Umbilical cord (tissue), 2 donors: ENCODE data around the gene ARHGAP18. TPM values are rescaled to one million over a fixed set of nuclear protein-coding genes. Genes with fewer than 3 reads are reported as not detected.
"Not testable (repeated sequence)": the region's sequence is repeated elsewhere in the genome, so short reads cannot be mapped to it uniquely, and the experiment has no call there.

Source experiments
- DNase-seq: peaks from one replicate; pipeline ENCODE4 v3.0.0-alpha.2; 2015; ENCODE audit warnings: low spot score
- total RNA-seq: library from RNA; depleted of rRNA; stranded (reverse); fragments of >200 nt; gene quantifications from one replicate; pipeline ENCODE4 v1.2.3, GENCODE V29; 2014; ENCODE audit warnings: low replicate concordance; ENCODE audit not compliant: insufficient read depth

The ARHGAP18 gene
- total RNA-seq, 1 donor from 2014 or later = 27.0 TPM

DNA sequence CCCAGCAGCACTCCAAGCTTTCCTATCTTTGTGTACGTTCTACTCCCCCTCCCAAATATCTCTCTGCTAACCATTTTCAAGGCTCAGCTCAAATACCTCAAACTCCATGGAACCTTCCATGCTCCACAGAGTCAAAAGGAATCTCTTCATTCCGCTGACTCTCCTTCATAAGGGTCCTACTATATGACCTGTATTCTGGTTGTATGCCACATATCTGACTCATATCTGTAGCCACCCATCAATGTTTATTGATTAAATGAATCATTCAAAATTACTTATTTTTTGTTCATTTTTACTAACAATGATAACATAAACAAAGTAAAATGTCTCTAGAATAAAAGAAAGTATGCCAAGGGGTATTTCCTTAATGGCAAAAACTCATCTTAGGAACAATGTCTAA, 123.2 kb downstream of the ARHGAP18 start:
- no peak for DNase-seq

DNA sequence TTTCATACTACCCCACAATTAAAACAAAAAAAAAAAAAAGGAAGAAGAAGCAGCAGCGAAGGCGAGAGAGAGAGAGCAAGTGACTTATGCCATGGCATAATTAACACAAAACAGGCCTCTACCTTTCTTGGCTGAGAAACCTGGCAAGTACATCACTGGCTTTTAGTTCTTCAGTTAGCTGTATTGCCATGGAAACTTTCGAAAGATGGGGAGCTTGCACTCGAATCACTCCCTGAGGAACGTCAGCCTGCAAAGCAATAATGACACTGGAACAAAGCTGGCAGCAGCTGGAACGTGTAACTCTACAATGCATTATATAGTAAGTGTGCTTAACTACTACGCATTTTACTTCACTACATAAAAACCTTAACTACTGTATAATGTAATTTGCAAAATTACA, 126.1 kb downstream of the ARHGAP18 start:
- DNase-seq = no peak

DNA sequence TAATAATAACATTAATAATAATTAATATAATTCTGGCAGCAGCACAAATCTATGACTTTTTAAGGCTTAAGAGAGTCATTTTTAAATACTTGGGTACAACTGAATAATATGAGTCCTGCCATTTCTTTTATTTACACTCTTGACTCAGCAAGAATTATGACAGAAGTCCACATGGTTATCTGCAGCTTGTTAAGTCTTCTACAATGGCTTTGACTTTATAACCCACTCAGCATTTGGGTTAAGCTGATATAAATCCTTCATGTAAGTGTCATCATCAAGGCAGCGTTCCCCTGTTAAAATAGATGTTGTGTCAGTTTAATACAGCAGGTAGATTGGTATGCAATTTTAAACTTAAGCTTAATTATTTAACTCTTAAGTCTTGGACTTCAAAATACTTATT, 131.7 kb downstream of the ARHGAP18 start:
- DNase-seq = no peak

DNA sequence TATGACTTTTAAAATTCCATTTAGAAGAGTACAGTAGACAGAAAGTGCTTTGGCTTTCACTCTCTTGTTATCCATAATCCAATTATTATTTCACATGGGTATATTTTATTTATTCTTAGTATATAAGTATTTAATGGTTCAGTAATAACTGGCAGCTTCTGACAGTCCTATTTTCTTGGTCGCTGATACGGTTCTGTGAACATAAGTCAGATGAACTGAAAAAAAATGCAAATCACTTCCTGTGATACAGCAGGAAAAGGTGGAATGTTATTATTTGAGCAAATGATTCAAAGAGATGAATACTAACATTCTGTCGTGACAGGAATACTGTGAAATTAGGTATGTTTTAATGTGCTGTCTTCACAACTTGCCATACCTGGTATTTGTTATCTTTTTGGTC, 132.3 kb downstream of the ARHGAP18 start:
- DNase-seq = no peak

DNA sequence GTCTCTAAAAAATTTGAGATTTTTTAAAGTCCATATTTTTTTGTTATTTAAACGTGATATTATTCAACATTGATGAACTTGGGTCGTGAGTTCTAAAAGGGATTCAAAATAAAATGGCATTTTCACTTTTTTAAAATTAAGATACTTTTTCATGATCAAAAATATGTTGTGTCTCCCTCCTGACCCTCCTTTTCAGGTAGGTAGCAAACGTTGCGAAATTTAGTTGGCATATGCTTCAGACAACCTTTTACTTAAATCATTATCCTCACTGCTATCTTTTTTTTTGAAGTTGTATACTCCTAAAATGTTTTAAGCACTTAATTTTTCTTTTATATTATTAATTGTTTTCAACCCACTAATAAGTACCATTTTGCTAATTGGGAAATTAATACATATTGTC, 133.5 kb downstream of the ARHGAP18 start:
- no peak for DNase-seq

- DNase-seq = peak; percentile 63
These were observed 134.4 kb downstream of the ARHGAP18 start for GRCh38 chr6:129575378-129576118.

DNA sequence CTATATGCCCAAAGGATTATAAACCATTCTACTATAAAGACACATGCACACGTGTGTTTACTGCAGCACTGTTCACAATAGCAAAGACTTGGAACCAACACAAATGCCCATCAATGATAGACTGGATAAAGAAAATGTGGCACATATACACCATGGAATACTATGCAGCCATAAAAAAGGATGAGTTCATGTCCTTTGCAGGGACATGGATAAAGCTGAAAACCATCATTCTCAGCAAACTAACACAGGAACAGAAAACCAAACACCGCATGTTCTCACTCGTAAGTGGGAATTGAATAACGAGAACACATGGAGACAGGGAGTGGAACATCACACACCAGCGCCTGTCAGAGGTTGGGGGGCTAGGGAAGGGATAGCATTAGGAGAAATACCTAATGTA, 135.4 kb downstream of the ARHGAP18 start:
- DNase-seq = not testable (repeated sequence)

GRCh38 chr6:129570929-129571328, 139.0 kb downstream of the ARHGAP18 start:
- DNase-seq = not testable (repeated sequence)

- DNase-seq = no peak
These were observed 142.0 kb downstream of the ARHGAP18 start for GRCh38 chr6:129568015-129568414.

GRCh38 chr6:129567374-129567773, 142.6 kb downstream of the ARHGAP18 start:
- no peak for DNase-seq

DNA sequence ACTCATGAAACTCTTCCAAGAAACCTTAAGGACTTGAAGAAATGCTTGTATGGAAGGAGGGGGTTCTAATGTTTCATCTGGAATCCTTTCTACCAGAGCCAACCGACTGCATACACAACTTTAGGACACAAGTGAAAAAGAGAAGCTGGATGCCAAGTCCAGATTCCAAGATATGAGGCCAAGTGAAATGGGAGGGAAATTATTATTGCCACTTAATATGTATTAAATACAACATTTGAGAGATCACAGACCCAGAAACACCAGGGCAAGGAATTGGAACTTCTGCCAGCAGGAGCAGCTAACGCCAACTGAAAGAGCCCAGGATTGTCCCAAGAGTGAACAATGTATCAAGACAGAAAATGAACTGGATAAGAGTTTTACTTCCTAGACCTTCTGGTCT, 144.2 kb downstream of the ARHGAP18 start:
- no peak for DNase-seq

DNA sequence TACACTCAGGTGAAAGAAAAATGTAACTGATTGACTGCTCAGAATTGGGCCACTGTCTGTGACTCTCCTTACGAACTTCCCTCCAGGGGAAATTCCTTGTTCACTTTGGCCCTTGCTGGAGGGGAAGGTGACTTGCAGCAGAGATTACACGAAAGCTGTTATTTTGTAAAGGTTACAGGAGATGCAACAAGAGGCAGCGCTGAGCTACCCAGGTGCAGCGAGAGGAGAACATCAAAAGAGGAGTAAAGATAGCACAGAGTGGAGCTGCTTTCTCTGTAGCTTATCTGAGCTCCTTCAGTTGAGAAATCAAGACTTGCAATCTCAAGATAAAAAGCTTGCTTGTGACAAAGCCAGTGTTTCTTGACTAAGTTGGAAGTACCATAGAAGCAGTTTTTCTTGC, 144.6 kb downstream of the ARHGAP18 start:
- no peak for DNase-seq

DNA sequence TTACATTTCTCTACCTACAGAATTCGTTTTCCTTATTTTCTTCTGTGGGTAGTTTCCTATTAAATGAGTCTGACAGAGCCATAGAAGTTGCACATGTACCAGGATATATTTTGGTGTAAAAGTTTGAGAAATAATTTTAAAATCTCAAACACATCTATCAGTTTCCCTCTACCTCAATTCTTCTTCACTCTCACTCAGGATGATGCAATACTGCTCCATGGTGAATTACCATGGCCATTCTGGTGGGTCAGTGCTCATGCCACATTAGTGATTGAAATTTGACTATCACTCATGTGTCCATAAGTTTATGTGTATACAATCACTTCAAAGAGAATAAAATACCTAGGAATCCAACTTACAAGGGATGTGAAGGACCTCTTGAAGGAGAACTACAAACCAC, 151.7 kb downstream of the ARHGAP18 start:
- no peak for DNase-seq

- DNase-seq = peak; percentile 17
These were observed 154.7 kb downstream of the ARHGAP18 start for GRCh38 chr6:129555206-129555832.

- no peak for DNase-seq
These were observed 157.6 kb downstream of the ARHGAP18 start for GRCh38 chr6:129552413-129552812.

- no peak for DNase-seq
These were observed 158.5 kb downstream of the ARHGAP18 start for GRCh38 chr6:129551486-129551885.

DNA sequence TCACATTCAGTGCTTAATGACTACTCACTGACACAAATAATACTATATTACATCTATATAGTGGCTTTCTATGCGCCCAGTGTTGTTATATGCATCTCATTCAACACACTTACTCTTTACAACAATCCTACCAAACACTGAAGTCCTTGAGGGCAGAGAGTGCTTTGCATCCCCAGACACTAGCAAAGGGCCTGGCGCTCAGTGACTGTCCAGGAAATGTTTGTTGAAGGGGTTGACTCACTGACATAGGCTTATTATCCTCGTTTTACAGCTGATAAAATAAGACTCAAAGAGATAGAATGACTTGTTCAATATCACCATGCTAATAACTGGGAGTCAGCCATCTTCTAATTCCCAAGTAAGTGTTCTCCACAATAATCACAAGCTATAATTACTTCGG, 163.3 kb downstream of the ARHGAP18 start:
- no peak for DNase-seq

- DNase-seq = no peak
These were observed 164.9 kb downstream of the ARHGAP18 start for GRCh38 chr6:129544892-129545612.

DNA sequence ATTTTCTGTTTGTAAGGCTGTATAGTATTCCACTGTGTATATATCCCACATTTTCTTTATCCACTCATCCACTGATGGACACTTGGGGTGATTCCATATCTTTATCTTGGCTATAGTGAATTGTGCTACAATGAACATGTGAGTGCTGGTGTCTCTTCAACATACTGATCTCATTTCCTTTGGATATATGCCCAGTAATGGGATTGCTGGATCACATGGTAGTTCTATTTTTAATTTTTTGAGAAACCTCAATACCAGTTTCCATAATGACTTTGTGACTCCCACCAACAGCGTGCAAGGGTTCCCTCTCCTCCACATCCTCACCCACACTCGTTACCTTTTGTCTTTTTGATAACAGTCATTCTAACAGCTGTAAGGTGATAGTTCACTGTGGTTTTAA, 166.0 kb downstream of the ARHGAP18 start:
- DNase-seq = no peak

GRCh38 chr6:129542705-129543104, 167.3 kb downstream of the ARHGAP18 start:
- DNase-seq = no peak

DNA sequence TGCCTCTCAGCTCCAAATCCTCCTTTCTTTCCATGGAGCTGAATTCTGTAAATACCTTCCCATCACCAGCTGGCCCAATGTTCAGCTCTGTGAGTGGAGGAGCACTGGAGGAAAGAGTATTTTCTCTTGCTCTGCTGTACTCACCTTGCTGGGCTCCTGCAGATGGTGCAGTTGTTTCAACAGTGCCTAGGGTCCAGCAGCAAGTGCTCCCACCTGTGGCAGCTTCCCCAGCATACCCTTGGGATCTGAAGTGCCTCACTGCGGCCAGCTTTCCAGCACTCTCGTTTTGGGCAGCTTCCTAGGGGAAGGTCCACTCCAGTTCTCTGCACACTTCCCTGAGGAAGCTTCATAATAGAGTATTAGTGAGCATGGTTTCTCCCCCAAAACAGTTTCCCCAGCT, 170.9 kb downstream of the ARHGAP18 start:
- DNase-seq = no peak

DNA sequence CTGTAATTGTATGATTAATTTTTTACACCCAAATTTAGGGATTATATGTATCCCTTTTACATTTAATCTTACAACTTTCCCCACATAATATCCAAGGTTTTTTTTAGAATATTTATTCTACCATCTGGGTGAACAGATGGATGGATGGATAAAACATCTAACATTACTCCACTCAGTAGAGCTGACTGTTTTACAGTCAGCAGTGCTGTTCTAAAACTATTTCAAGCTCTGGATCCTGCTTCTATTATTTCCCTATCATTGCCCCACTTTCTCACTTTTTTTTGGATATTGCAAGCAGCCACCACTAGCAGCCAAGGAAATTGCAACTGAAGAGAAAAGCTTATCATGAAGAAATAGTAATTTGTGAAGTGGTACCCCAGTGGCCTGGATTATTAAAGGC, 173.7 kb downstream of the ARHGAP18 start:
- no peak for DNase-seq

- DNase-seq = no peak
These were observed 175.1 kb downstream of the ARHGAP18 start for GRCh38 chr6:129534926-129535325.
